AG04450 (cell line): ENCODE results near the gene GRM8. TPM values are rescaled to one million over a fixed set of nuclear protein-coding genes. Genes with fewer than 3 reads are reported as not detected.

Source experiments
- CTCF ChIA-PET: fragments of 300-600, 350-600 bp; formaldehyde crosslinking; extraction: SDS; loops from one replicate; lab custom pipeline; 2022; ENCODE audit warnings: antibody characterized with exemption, inconsistent platforms; lab: Charles Lee
- POLR2A ChIA-PET: fragments of 350-600 bp; formaldehyde crosslinking; extraction: SDS; loops from one replicate; lab custom pipeline; 2021; ENCODE audit warnings: antibody characterized with exemption, inconsistent platforms; lab: Yijun Ruan, JAX
- DNase-seq: peaks from one replicate; pipeline ENCODE4 v3.0.0-alpha.2; 2011; ENCODE audit warnings: low read depth, low spot score
- H3K27ac ChIP-seq: one replicate; pipeline ENCODE4 v1.5.1; 2012; ENCODE audit warnings: low read depth, low read length, control low read depth
- H3K27me3 ChIP-seq: one replicate; pipeline ENCODE4 v1.6.0; 2012; ENCODE audit warnings: low read length; ENCODE audit not compliant: control insufficient read depth, insufficient read depth
- H3K4me3 ChIP-seq: 2 replicates; pipeline ENCODE4 v1.5.1; 2011; ENCODE audit warnings: mild to moderate bottlenecking, low read depth, low read length, control low read depth
- H3K9me3 ChIP-seq: 2 replicates; pipeline ENCODE4 v1.5.1; 2012; ENCODE audit warnings: low read length; ENCODE audit not compliant: control insufficient read depth, insufficient read depth
- CTCF ChIP-seq: IDR thresholded peaks from 2 replicates; pipeline ENCODE4 v1.5.1; 2011; ENCODE audit warnings: low read depth, low read length, control low read depth, inconsistent platforms
- polyA plus RNA-seq: library from polyadenylated mRNA; depleted of rRNA; stranded (reverse); fragments of >200 nt; gene quantifications from 2 replicates; pipeline ENCODE4 v1.2.3, GENCODE V29; 2011

Gene GRM8
- polyA plus RNA-seq, 1 experiment, result not detected

GRCh38 chr7:126988022-126988421 lies 264.7 kb downstream of the GRM8 start:
- Histone ChIP-seq H3K9me3 (peaks cover 7% of the 10 kb centered on the region), H3K4me3 (no peak overlapping the region), H3K27ac (no peak overlapping the region), H3K27me3 (no peaks in the 10 kb centered on the region)
- TF ChIP-seq CTCF, result no peak
- DNase-seq, result no peak
- ChIA-PET POLR2A (no interaction called here), CTCF (no interaction called here)

GRCh38 chr7:126979722-126980121 lies 273.0 kb downstream of the GRM8 start:
- CTCF ChIA-PET, result no interaction called here
- POLR2A ChIA-PET, result no interaction called here
- no peak overlapping the region for H3K4me3 ChIP-seq
- H3K27ac ChIP-seq, result no peak overlapping the region
- no peak for TF ChIP-seq CTCF
- H3K27me3 ChIP-seq, result no peaks in the 10 kb centered on the region
- H3K9me3 ChIP-seq, result peaks cover 5% of the 10 kb centered on the region
- no peak for DNase-seq

GRCh38 chr7:126978865-126979264 lies 273.9 kb downstream of the GRM8 start:
- no peak for DNase-seq
- CTCF ChIA-PET, result no interaction called here
- Histone ChIP-seq H3K9me3 (peaks cover 8% of the 10 kb centered on the region), H3K4me3 (no peak overlapping the region), H3K27ac (no peak overlapping the region), H3K27me3 (no peaks in the 10 kb centered on the region)
- no peak for TF ChIP-seq CTCF
- POLR2A ChIA-PET, result no interaction called here

GRCh38 chr7:126973066-126973465 lies 279.7 kb downstream of the GRM8 start:
- H3K27me3 ChIP-seq, result no peaks in the 10 kb centered on the region
- CTCF ChIA-PET, result no interaction called here
- POLR2A ChIA-PET, result no interaction called here
- TF ChIP-seq CTCF, result no peak
- H3K4me3 ChIP-seq, result no peak overlapping the region
- peaks cover 8% of the 10 kb centered on the region; the same call in 1 of the 2 replicates for H3K9me3 ChIP-seq
- DNase-seq, result no peak
- no peak overlapping the region for H3K27ac ChIP-seq

GRCh38 chr7:126972571-126972970 lies 280.2 kb downstream of the GRM8 start:
- TF ChIP-seq CTCF, result no peak
- DNase-seq, result no peak
- Histone ChIP-seq H3K4me3 (no peak overlapping the region), H3K9me3 (peaks cover 8% of the 10 kb centered on the region; the same call in 1 of the 2 replicates), H3K27ac (no peak overlapping the region), H3K27me3 (no peaks in the 10 kb centered on the region)
- POLR2A ChIA-PET, result no interaction called here
- CTCF ChIA-PET, result no interaction called here
